Neural cell (in vitro differentiated cells): ENCODE data around the gene ANKMY1. TPM values are rescaled to one million over a fixed set of nuclear protein-coding genes. Genes with fewer than 3 reads are reported as not detected.

Experiments
- H2AFZ ChIP-seq: fragments of 200-600, 300-800 bp; sonication (generic), shearing (Covaris generic); 2 replicates; pipeline ENCODE4 v1.6.0; 2014; ENCODE audit warnings: low read depth, mild to moderate bottlenecking, antibody characterized with exemption, low read length, moderate library complexity
- H3F3A ChIP-seq: fragments of 200-600 bp; shearing (Covaris generic); 2 replicates; pipeline ENCODE4 v1.6.1; 2016; ENCODE audit warnings: mild to moderate bottlenecking, moderate library complexity, mixed read lengths, antibody characterized with exemption, low read length; ENCODE audit not compliant: insufficient read depth, poor library complexity, severe bottlenecking
- H3K27ac ChIP-seq: fragments of 200-600, 300-800 bp; sonication (generic), shearing (Covaris generic); 2 replicates; pipeline ENCODE4 v1.5.1; 2014; ENCODE audit warnings: mild to moderate bottlenecking, low read length, moderate library complexity
- H3K27me3 ChIP-seq: fragments of 300-800, 200-600 bp; sonication (generic), shearing (Covaris generic); 2 replicates; pipeline ENCODE4 v1.6.0; 2014; ENCODE audit warnings: mild to moderate bottlenecking, low read depth, low read length, moderate library complexity; ENCODE audit not compliant: insufficient read depth
- H3K36me3 ChIP-seq: fragments of 300-800, 200-600 bp; sonication (generic), shearing (Covaris generic); 2 replicates; pipeline ENCODE4 v1.5.1; 2014; ENCODE audit warnings: mild to moderate bottlenecking, antibody characterized with exemption, low read length, moderate library complexity; ENCODE audit not compliant: insufficient read depth
- H3K4me2 ChIP-seq: fragments of 300-800, 200-600 bp; sonication (generic), shearing (Covaris generic); 2 replicates; pipeline ENCODE4 v1.6.0; 2014; ENCODE audit warnings: mild to moderate bottlenecking, low read length
- H3K4me3 ChIP-seq: fragments of 300-800, 200-600 bp; sonication (generic), shearing (Covaris generic); 2 replicates; pipeline ENCODE4 v1.5.1; 2014; ENCODE audit warnings: mild to moderate bottlenecking, low read length, moderate library complexity
- H3K79me2 ChIP-seq: fragments of 200-600 bp; shearing (Covaris generic); replicated peaks from 2 replicates; pipeline ENCODE4 v1.6.0; 2014; ENCODE audit warnings: mild to moderate bottlenecking, low read length, moderate library complexity; ENCODE audit not compliant: insufficient read depth
- H3K9ac ChIP-seq: fragments of 300-800, 200-600 bp; sonication (generic), shearing (Covaris generic); 2 replicates; pipeline ENCODE4 v1.6.1; 2016; ENCODE audit warnings: mild to moderate bottlenecking, low read length, mixed read lengths
- H3K9me2 ChIP-seq: fragments of 200-600 bp; shearing (Covaris generic); 2 replicates; pipeline ENCODE4 v1.6.1; 2016; ENCODE audit warnings: mild to moderate bottlenecking, low read length, mixed read lengths; ENCODE audit not compliant: insufficient read depth
- H3K9me3 ChIP-seq: fragments of 200-600, 300-800 bp; sonication (generic), shearing (Covaris generic); 2 replicates; pipeline ENCODE4 v1.6.1; 2016; ENCODE audit warnings: mild to moderate bottlenecking, mixed run types, low read length, moderate library complexity, mixed read lengths
- H4K20me1 ChIP-seq: fragments of 200-600 bp; shearing (Covaris generic); 2 replicates; pipeline ENCODE4 v1.6.1; 2016; ENCODE audit warnings: mild to moderate bottlenecking, mixed run types; ENCODE audit not compliant: insufficient read depth
- CTCF ChIP-seq: fragments of 450-650 bp; IDR thresholded peaks from 2 replicates; pipeline ENCODE4 v1.5.1; 2014; ENCODE audit warnings: antibody characterized with exemption, mild to moderate bottlenecking, moderate library complexity; ENCODE audit not compliant: poor library complexity, severe bottlenecking
- EP300 ChIP-seq: fragments of 450-650 bp; conservative IDR thresholded peaks from 2 replicates; pipeline ENCODE4 v1.6.1; 2014; ENCODE audit warnings: antibody characterized with exemption, mild to moderate bottlenecking, moderate library complexity; ENCODE audit not compliant: poor library complexity, severe bottlenecking
- EZH2 ChIP-seq: fragments of 200-600, 300-800 bp; shearing (Covaris generic), sonication (generic); IDR thresholded peaks from 2 replicates; pipeline ENCODE4 v1.6.1; 2014; ENCODE audit warnings: antibody characterized with exemption, low read length, borderline replicate concordance, mild to moderate bottlenecking; ENCODE audit not compliant: insufficient read depth, poor library complexity, severe bottlenecking
- MXI1 ChIP-seq: fragments of 450-650 bp; conservative IDR thresholded peaks from 2 replicates; pipeline ENCODE4 v1.6.1; 2014; ENCODE audit warnings: antibody characterized with exemption, mild to moderate bottlenecking; ENCODE audit not compliant: poor library complexity, severe bottlenecking
- POLR2AphosphoS5 ChIP-seq: IDR thresholded peaks from 2 replicates; pipeline ENCODE4 v1.6.1; 2012
- RAD21 ChIP-seq: fragments of 450-650 bp; conservative IDR thresholded peaks from 2 replicates; pipeline ENCODE4 v1.6.1; 2014; ENCODE audit warnings: antibody characterized with exemption, mild to moderate bottlenecking, moderate library complexity
- REST ChIP-seq: IDR thresholded peaks from 2 replicates; pipeline ENCODE4 v1.6.1; 2012; ENCODE audit warnings: borderline replicate concordance
- SMC3 ChIP-seq: fragments of 450-650 bp; conservative IDR thresholded peaks from 2 replicates; pipeline ENCODE4 v1.6.1; 2014; ENCODE audit warnings: antibody characterized with exemption, mild to moderate bottlenecking, moderate library complexity; ENCODE audit not compliant: poor library complexity
- TAF1 ChIP-seq: IDR thresholded peaks from 2 replicates; pipeline ENCODE4 v1.6.1; 2012; ENCODE audit warnings: low read depth
- polyA plus RNA-seq: library from polyadenylated mRNA; depleted of rRNA; stranded (reverse); fragments of >200 nt; gene quantifications from 2 replicates; pipeline ENCODE4 v1.2.3, GENCODE V29; 2014

ANKMY1 gene
- polyA plus RNA-seq, 1 donor from 2014 or later = 6.6 TPM

- no peaks in the 10 kb centered on the region for H3F3A ChIP-seq
- no peaks in the 10 kb centered on the region for H3K9me3 ChIP-seq
- H3K79me2 ChIP-seq = no peaks in the 10 kb centered on the region
- H3K9me2 ChIP-seq = no peaks in the 10 kb centered on the region
- no peaks in the 10 kb centered on the region for H3K27me3 ChIP-seq
- no peaks in the 10 kb centered on the region for H4K20me1 ChIP-seq
- TF ChIP-seq RAD21 (peak; percentile 30), REST (no peak), CTCF (peak; percentile 44), MXI1 (no peak), TAF1 (no peak), POLR2AphosphoS5 (no peak), EP300 (no peak), SMC3 (peak; percentile 36)
- H3K27ac ChIP-seq = no peak overlapping the region
- no peaks in the 10 kb centered on the region for H3K36me3 ChIP-seq
- H2AFZ ChIP-seq = no peak overlapping the region
- no peak overlapping the region for H3K4me2 ChIP-seq
- no peak overlapping the region for H3K4me3 ChIP-seq
- no peak overlapping the region for H3K9ac ChIP-seq
Observed at GRCh38 chr2:240513549-240514287, 44.1 kb downstream of the ANKMY1 start.

- H2AFZ ChIP-seq = no peak overlapping the region
- H3K79me2 ChIP-seq = no peaks in the 10 kb centered on the region
- no peak for TF ChIP-seq POLR2AphosphoS5
- no peak for TF ChIP-seq SMC3
- TF ChIP-seq RAD21 = no peak
- no peak for TF ChIP-seq REST
- no peak for TF ChIP-seq EP300
- no peak for TF ChIP-seq CTCF
- TF ChIP-seq EZH2 = no peak
- TF ChIP-seq TAF1 = no peak
- no peak for TF ChIP-seq MXI1
- H4K20me1 ChIP-seq = no peaks in the 10 kb centered on the region
- H3K9ac ChIP-seq = no peak overlapping the region
- H3F3A ChIP-seq = no peaks in the 10 kb centered on the region
- no peak overlapping the region for H3K4me2 ChIP-seq
- H3K4me3 ChIP-seq = no peak overlapping the region
- H3K36me3 ChIP-seq = no peaks in the 10 kb centered on the region
- no peaks in the 10 kb centered on the region for H3K9me2 ChIP-seq
- no peak overlapping the region for H3K27ac ChIP-seq
- no peaks in the 10 kb centered on the region for H3K9me3 ChIP-seq
- H3K27me3 ChIP-seq = no peaks in the 10 kb centered on the region
Observed at GRCh38 chr2:240512666-240513535, 44.9 kb downstream of the ANKMY1 start.
